Measurements from ENCODE around the gene SND1.
A peak's percentile ranks its signal among the peaks of the same experiment; 100 is the strongest.
"Not testable (repeated sequence)": the region's sequence is repeated elsewhere in the genome, so short reads cannot be mapped to it uniquely, and the experiment has no call there.

Gene SND1

DNA sequence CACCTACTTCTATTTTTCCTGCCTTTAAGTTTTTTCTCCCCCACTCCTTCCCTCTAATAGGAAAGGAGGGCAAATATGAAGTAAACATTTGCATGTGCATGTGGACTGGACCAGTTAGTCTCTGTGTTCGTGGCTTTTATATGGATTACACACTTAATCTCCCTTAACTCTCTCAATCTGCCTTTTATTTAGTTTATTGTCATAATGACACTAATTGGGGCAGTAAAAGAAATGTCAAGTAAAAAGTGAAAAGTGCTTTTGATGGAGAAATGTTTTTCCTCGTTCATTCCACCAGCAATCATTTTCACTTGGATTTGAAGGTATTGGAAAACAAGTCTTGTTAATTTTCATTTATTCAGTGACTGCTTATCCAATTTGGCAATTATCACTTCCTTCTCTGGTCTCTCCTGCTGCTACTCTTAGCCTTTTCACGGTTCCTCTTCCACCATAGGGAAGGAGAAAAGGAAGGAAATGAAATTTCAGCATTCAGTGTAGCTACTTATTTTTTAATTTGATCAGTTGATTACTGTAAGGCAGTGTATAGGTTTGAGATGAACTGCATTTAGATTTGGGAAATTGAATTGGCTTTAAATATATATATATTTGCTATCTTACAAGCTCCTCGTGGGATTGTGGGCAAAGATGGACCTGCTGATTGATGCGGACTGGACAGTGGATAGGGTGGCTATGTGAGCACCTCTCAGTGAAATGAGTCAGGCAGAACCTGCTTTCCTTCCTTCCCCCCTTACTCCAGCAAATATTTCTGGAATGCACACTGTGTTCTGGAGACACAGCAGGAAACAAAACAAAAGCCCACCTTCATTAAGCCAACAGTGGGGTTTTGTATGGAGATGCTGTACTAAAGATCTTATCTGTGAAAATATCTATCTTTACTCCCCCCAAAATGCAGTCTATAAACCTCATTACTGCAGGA is 301.7 kb downstream of the SND1 start:
- no peak for TF ChIP-seq POLR2A (IDR thresholded peaks at IDR 0.05; ENCODE audit: low read depth, low read length)
- TF ChIP-seq POLR2AphosphoS5 (IDR thresholded peaks at IDR 0.05; ENCODE audit: low read depth, low read length), result no peak
- no peak for TF ChIP-seq TAF1 (IDR thresholded peaks at IDR 0.05; ENCODE audit: borderline replicate concordance, low read depth, low read length)
- FAIRE-seq (no peak), DNase-seq (ENCODE audit: insufficient read length) (no peak)

DNA sequence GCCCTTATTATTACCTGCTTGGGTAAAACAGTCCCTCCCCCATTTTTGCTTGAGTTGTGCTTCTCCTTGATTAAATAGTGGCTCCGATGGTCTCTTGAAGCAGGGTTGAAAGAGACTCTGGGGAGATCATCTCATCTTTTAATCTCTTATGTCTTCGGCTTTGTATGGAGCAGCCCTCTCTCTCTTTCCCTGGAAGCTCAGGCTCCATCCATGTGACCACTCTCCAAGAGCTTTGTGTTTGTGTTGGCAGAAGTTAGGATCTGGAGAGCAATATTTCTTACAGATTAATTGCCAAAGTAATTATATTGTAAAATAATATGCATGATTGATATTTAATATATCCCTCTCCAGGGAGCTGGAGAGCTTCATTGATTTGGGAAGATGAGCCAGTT is 302.4 kb downstream of the SND1 start:
- no peak for TF ChIP-seq POLR2AphosphoS5 (IDR thresholded peaks at IDR 0.05; ENCODE audit: low read depth, low read length)
- no peak for TF ChIP-seq TAF1 (IDR thresholded peaks at IDR 0.05; ENCODE audit: borderline replicate concordance, low read depth, low read length)
- no peak for TF ChIP-seq POLR2A (IDR thresholded peaks at IDR 0.05; ENCODE audit: low read depth, low read length)
- FAIRE-seq, result no peak
- no peak for DNase-seq (ENCODE audit: insufficient read length)

DNA sequence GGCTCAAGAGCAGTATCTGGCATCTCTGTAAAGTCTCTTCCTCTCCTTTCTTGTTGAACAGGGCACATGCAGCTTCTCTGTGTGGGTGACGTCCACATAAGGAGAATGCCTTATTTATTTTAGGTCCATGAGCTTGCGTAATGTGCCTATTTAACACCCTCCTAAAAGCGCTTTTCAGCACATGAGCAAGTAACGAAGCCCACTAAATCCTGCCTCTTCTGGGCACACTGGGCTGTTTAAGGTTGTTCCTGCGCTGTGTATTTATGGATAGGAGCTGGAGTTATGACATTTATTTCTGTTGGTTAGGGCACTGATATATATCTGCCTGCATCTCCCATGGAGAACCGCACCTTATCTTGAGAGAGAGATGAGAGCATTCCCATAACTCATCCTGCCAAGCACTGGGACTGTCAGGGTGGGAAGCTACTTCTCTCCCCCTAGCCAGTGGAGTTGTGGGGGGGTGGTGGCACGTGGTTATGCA is 303.1 kb downstream of the SND1 start:
- no peak for FAIRE-seq
- TF ChIP-seq TAF1 (IDR thresholded peaks at IDR 0.05; ENCODE audit: borderline replicate concordance, low read depth, low read length) (no peak), POLR2A (IDR thresholded peaks at IDR 0.05; ENCODE audit: low read depth, low read length) (no peak), POLR2AphosphoS5 (IDR thresholded peaks at IDR 0.05; ENCODE audit: low read depth, low read length) (no peak)

DNA sequence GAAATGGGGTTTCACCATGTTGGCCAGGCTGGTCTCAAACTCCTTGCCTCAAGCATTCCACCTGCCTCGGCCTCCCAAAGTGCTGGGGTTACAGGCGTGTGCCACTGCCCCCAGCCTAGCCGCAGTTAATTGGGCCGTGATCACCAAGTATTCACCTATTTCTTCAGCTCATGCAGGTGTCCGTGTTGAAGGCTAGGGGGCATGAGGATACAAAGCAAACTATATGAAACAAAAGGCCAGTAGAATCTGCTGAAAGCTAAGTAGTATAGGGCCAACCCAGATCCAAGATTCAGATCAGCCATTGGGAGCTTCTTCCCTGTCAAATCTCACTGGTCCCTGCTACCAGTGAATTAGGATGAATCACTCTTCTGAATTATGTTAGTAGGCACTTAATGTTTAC is 305.9 kb downstream of the SND1 start:
- no peak for FAIRE-seq
- no peak for DNase-seq (ENCODE audit: insufficient read length)
- TF ChIP-seq POLR2A (IDR thresholded peaks at IDR 0.05; ENCODE audit: low read depth, low read length) (no peak), TAF1 (IDR thresholded peaks at IDR 0.05; ENCODE audit: borderline replicate concordance, low read depth, low read length) (no peak)

More for the DNA sequence above, 303.1 kb downstream of the SND1 start:
- no peak for DNase-seq (ENCODE audit: insufficient read length)

DNA sequence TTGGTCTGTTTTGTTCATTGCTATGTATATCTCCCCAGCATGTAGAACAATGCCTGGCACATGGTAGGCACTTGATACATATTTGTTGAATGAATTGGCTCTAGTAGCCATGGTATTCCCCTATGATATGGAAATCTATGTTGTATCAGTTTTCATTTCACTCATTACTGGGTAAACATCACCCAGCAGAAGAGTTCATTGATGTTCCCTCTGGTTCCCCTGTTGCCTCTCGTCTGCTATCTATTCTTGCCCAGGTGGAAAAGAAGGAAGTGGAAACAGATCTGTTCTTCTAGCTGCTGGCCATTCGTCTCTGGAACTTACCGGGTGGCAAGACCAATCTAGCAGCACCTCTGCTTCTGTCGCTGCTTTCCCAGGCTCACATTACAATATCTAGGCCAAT is 307.8 kb downstream of the SND1 start:
- TF ChIP-seq TAF1 (IDR thresholded peaks at IDR 0.05; ENCODE audit: borderline replicate concordance, low read depth, low read length), result no peak
- TF ChIP-seq POLR2AphosphoS5 (IDR thresholded peaks at IDR 0.05; ENCODE audit: low read depth, low read length), result no peak
- TF ChIP-seq POLR2A (IDR thresholded peaks at IDR 0.05; ENCODE audit: low read depth, low read length), result no peak
- DNase-seq (ENCODE audit: insufficient read length) (no peak), FAIRE-seq (peak; percentile 54)

DNA sequence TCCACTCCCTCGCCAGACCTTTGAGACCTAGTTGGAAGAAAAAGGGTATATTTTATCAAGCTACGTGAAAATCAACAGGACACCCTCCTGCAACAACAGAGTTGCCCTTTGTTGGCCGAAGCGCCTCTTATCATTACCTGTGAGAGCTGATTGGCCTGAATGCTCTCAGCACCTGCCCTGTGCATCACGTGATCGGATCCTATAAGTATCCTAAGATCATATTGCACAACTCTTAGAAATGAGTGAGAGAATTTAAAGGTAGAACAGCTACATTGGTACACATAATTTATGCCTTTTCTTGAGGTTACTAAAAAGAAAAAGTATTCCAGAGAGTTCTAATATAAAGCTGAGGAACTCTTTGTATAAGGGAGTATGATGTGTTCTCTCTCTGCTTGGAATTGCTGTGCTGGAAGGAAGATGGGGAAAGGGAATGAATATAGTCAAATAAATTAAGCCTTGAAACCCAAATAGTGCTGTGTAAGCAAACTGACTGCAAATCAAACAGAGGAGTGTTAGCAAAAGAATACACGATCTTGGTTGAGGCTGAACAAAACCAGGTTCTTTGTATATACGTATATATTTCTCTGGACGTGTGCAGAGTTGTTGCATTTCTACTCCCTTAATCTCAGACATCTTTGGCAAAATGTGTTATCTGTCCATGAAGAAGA is 309.9 kb downstream of the SND1 start:
- no peak for TF ChIP-seq TAF1 (IDR thresholded peaks at IDR 0.05; ENCODE audit: borderline replicate concordance, low read depth, low read length)
- TF ChIP-seq POLR2A (IDR thresholded peaks at IDR 0.05; ENCODE audit: low read depth, low read length), result no peak
- no peak for TF ChIP-seq POLR2AphosphoS5 (IDR thresholded peaks at IDR 0.05; ENCODE audit: low read depth, low read length)
- no peak for DNase-seq (ENCODE audit: insufficient read length)
- FAIRE-seq, result no peak

DNA sequence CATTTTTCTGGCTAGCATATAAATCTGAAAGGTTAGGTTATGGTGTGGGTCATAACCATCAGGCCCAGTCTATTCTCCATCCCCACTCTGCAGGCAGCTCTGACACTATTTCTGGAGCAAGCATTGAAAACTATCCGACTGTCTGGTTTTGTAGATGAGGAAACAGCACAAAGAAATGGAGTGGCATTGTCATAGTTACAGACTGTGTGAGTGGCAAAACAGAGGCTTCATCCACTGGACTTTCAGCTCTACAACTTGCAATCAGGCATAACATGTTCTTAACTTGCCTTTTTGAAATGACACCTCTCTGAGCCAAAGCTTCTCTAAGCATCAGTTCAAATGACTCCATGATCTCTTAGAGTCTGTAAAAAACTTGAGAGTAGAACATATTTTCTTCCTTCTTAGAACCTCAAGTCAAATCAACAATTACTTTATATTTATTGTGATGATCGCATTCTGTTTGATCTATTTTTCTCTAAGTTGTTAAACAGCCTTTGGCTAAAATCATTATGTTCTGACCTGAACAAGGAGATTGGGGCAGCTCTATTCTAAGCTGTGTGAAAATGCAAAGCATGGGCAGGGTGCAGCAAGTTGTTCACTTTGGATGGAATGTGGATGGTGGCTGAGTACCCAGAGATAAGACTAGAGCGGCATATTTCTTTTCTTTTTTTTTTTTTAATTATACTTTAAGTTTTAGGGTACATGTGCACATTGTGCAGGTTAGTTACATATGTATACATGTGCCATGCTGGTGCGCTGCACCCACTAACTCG is 310.8 kb downstream of the SND1 start:
- TF ChIP-seq TAF1 (IDR thresholded peaks at IDR 0.05; ENCODE audit: borderline replicate concordance, low read depth, low read length) (no peak), POLR2A (IDR thresholded peaks at IDR 0.05; ENCODE audit: low read depth, low read length) (no peak), POLR2AphosphoS5 (IDR thresholded peaks at IDR 0.05; ENCODE audit: low read depth, low read length) (no peak)
- FAIRE-seq, result no peak
- no peak for DNase-seq (ENCODE audit: insufficient read length)

DNA sequence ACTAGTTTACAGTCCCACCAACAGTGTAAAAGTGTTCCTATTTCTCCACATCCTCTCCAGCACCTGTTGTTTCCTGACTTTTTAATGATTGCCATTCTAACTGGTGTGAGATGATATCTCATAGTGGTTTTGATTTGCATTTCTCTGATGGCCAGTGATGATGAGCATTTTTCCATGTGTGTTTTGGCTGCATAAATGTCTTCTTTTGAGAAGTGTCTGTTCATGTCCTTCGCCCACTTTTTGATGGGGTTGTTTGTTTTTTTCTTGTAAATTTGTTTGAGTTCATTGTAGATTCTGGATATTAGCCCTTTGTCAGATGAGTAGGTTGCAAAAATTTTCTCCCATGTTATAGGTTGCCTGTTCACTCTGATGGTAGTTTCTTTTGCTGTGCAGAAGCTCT is 311.9 kb downstream of the SND1 start:
- FAIRE-seq; DNase-seq (ENCODE audit: insufficient read length): not testable (repeated sequence)

DNA sequence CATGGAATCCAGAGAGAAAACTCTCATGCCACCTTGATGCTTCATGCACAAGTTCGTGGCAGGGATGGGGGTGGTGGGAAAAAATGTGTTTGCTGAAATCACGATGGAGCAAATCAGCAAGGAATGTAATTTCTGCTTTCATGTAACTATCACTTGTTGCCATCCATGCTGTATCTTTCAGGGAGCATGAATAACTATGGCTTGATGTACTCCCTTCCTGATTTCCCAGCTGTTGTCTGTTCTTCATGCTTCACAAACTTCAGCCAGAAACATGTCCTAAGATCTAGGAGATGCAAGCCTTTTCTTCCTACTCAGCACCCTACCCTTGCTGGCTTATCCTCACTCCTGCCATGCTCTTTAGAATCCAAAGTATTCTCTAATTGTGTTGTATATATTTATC is 315.3 kb downstream of the SND1 start:
- no peak for DNase-seq (ENCODE audit: insufficient read length)
- FAIRE-seq, result no peak
- TF ChIP-seq POLR2AphosphoS5 (IDR thresholded peaks at IDR 0.05; ENCODE audit: low read depth, low read length), result no peak

DNA sequence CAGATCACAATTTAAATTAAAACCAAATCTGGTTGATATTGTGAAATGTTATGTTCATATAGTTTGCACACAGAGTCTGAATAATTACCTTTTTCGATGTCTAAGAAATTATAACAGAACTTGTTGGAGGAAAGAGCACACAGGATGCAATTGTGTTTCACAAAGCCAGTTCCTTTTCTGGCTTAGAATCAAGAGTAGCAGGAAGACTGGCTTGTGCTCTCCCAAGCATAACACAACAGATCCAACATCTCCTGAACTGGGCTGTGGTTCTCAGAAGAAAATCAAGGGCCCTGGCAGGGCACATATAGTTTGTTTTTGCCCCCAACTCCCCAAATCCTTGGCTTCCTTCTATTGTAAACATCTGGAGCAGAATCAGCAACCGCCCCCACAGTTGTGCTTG is 316.6 kb downstream of the SND1 start:
- TF ChIP-seq POLR2A (IDR thresholded peaks at IDR 0.05; ENCODE audit: low read depth, low read length), result no peak
- TF ChIP-seq POLR2AphosphoS5 (IDR thresholded peaks at IDR 0.05; ENCODE audit: low read depth, low read length), result no peak
- TF ChIP-seq TAF1 (IDR thresholded peaks at IDR 0.05; ENCODE audit: borderline replicate concordance, low read depth, low read length), result no peak
- FAIRE-seq, result no peak

DNA sequence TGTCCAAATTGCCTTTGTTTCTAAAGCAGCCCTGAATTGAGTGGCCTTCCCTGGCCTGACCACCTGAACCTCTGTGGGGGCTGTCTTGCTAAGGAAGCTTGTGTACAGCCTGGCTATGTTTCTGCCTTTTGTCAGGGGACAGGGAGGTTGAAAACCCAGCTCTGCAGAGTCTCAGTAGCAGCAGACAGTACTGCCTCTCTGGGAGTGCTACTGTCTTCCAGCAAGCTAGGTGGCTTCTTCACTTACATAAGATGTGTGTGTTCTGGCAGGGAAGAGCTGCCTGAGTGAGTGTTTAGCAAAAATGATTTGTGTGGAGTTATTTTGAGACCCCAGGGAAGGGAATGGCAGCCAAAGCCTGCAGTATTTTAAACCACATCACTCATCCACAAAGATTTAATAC is 321.8 kb downstream of the SND1 start:
- TF ChIP-seq TAF1 (IDR thresholded peaks at IDR 0.05; ENCODE audit: borderline replicate concordance, low read depth, low read length) (no peak), POLR2AphosphoS5 (IDR thresholded peaks at IDR 0.05; ENCODE audit: low read depth, low read length) (no peak), POLR2A (IDR thresholded peaks at IDR 0.05; ENCODE audit: low read depth, low read length) (no peak)
- FAIRE-seq (no peak), DNase-seq (ENCODE audit: insufficient read length) (no peak)

More for the DNA sequence above, 316.6 kb downstream of the SND1 start:
- no peak for DNase-seq (ENCODE audit: insufficient read length)

All from GM12892 (cell line).